OCI-LY1 (cell line): ENCODE measurements around the gene P2RY11.

Experiments
- CTCF ChIP-seq: fragments of 200-600 bp; sonication (generic), shearing (Covaris generic); IDR thresholded peaks from 2 replicates; pipeline ENCODE4 v1.5.1; 2017; ENCODE audit warnings: mild to moderate bottlenecking, antibody characterized with exemption, low read length, moderate library complexity, mixed read lengths
- EZH2 ChIP-seq: fragments of 200-600 bp; sonication (generic), shearing (Covaris generic); IDR thresholded peaks from 2 replicates; pipeline ENCODE4 v1.8.0; 2017; ENCODE audit warnings: borderline replicate concordance, mixed run types, mild to moderate bottlenecking, antibody characterized with exemption, low read length, moderate library complexity, mixed read lengths

DNA sequence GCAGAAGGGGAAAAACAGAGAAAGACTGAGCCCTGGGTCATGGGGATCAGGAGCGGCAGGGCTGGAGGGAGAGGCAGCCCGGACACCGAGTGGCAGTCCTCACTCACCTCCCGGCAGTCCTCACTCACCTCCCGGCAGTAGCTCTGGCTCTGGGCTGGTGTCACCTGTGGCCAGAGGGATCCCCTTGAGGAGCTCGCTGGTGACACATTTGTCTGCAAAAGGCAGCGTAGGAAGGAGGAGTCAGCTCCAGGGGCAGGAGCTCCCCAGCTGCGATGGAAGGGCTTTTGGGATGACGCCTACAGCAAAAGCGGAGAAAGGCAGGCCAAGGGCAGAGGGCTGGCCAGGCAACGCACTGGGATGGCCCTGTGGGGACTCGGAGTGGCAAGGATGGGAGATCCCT, 7.5 kb downstream of the P2RY11 start:
- TF ChIP-seq CTCF (no peak), EZH2 (no peak)
